Left renal pelvis (tissue), 4 donors: ENCODE results near the gene MEF2A. TPM values are rescaled to one million over a fixed set of nuclear protein-coding genes. Genes with fewer than 3 reads are reported as not detected.
"Not testable (repeated sequence)": the region's sequence is repeated elsewhere in the genome, so short reads cannot be mapped to it uniquely, and the experiment has no call there.

Experiments used
- DNase-seq, 4 donors: peaks; one replicate each; pipeline ENCODE4 v3.0.0-alpha.2; 2013; ENCODE audit warnings: low read depth in 4 of 4, low spot score in 3 of 4
- polyA plus RNA-seq, 4 donors: library from polyadenylated mRNA; unstranded; fragments of 120-200 nt; gene quantifications; one replicate each; pipeline ENCODE4 v1.2.1, GENCODE V29; 2013; ENCODE audit not compliant: insufficient read length in 4 of 4

Gene MEF2A
- polyA plus RNA-seq, 4 donors: 53.1 to 64.4 (median 59.8) TPM

- no peak for DNase-seq
Measured at GRCh38 chr15:99749386-99749785, 183.6 kb downstream of the MEF2A start.

DNA sequence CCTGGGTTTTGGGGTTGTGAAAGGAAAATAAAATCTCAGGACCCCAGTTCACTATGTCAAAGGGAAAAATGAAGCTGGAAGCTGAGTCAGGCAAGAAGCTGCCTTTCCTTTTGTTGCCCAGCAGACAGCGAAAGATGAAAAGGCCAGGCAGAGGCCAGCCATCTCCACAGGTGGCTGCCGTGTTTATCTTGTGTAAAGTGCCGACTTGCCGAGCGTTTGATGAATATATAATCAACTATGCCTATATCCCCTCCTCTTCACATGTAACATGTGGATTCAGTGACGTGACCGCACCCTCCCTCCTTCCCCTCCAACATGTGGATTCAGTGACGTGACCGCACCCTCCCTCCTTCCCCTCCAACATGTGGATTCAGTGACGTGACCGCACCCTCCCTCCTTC is 184.5 kb downstream of the MEF2A start:
- DNase-seq: not testable (repeated sequence)

- no peak for DNase-seq
Measured at GRCh38 chr15:99752556-99752955, 186.8 kb downstream of the MEF2A start.

GRCh38 chr15:99753066-99753465 is 187.3 kb downstream of the MEF2A start:
- no peak for DNase-seq

GRCh38 chr15:99755692-99756409 is 190.1 kb downstream of the MEF2A start:
- DNase-seq: peak in 3 of 4 donors; percentile 36 to 60 (median 43)

- DNase-seq: no peak
Measured at GRCh38 chr15:99762288-99762687, 196.5 kb downstream of the MEF2A start.

DNA sequence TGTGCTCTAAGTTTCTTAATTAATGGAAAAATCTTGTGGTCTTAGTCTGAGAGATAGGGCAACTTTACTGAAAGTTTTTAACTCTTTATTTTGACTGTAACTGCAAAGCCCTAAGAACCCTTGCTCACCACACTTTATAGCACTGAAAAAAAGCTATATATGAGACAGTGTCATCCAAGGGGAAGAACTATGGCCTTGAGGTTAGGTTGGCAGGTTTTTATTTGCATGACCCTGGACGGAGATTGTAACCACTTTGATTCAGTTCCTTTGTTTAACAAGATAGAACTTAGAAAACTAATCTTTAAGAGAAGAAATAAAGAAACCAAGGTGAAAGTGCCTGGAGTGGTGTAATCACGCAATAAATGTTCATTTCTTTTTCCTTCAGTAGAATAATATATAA is 198.0 kb downstream of the MEF2A start:
- no peak for DNase-seq

DNA sequence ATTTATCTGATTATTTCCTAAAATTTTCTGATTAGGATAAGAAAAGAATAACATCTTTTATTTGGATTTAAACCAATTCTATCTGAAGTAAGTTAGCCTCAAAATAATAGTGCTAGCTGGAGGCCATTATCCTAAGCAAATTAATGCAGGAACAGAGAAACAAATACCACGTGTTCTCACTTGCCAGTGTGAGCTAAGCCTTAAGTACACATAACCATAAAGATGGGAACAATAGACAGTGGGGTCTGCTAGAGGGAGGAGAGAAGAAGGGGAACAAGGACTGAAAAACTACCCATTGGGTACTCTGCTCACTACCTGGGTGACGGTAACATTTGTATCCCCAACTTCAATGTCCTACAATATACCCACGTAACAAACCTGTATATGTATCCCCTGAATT is 198.7 kb downstream of the MEF2A start:
- DNase-seq: no peak

Other genes with a start within 250 kb of the MEF2A start
- 10 to 100 TPM; 10.8 to 22.3 (median 16.1) TPM for gene LYSMD4, start 167.5 kb downstream of the MEF2A start, polyA plus RNA-seq